NCI-H2227 (cell line): ENCODE data around the gene TFCP2L1.
A peak's percentile ranks its signal among the peaks of the same experiment; 100 is the strongest.
"Not testable (repeated sequence)": the region's sequence is repeated elsewhere in the genome, so short reads cannot be mapped to it uniquely, and the experiment has no call there.

Experiments
- DNase-seq: peaks from one replicate; lab custom pipeline; 2025; ENCODE audit not compliant: unreplicated experiment; lab: John Stamatoyannopoulos, UW

TFCP2L1 gene, protein sequence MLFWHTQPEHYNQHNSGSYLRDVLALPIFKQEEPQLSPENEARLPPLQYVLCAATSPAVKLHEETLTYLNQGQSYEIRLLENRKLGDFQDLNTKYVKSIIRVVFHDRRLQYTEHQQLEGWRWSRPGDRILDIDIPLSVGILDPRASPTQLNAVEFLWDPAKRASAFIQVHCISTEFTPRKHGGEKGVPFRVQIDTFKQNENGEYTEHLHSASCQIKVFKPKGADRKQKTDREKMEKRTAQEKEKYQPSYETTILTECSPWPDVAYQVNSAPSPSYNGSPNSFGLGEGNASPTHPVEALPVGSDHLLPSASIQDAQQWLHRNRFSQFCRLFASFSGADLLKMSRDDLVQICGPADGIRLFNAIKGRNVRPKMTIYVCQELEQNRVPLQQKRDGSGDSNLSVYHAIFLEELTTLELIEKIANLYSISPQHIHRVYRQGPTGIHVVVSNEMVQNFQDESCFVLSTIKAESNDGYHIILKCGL

DNA sequence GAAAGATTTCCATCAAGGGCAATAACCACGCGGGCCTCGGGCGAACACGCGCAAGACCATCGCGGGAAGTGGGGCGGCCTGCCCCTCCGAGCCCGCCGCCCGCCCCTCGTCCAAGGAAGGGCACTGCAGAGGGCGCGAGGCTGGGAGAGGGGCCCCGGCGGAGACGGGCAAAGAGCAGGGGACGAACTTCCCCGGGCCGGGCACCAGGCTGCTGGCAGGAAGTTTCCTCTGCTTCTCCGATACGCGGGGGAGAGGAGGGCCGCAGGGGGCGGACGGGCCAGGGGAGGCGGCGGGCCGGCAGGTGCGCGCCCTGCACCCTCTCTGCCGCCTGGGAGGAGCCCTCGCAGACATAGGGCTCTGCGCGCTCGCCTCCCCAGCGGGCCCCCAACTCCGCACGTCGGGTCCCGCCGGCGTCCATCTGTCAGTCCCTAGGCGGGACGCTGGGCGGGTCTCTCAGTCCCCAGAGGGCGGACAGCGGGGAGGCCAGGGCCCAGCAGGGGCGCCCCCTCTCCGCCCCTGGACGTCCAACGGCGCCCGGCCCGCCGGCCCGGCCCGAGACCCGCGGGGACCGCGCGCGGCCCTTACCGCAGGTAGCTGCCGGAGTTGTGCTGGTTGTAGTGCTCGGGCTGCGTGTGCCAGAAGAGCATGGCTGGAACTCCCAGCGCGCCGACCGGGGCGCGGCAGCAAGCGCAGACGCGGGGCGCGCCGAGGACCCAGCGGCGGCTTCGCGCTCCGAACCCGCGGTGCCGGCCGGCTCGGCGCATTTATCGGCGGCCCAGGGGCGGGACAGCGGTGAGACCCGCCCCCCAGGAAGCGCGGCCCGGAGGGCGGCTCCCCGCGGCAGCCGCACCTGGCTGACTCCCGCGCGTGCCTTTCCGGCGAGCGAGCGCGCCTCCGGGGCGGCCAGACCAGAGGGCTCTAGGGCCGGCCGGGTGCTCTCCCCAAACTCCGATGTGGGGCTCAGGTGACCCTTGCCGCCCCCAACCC lies at the start of gene TFCP2L1:
Gene TFCP2L1 (minus strand): TSS at position 740 of the 987 bp plus-strand sequence. CDS start 93 bp downstream, at position 647.
- DNase-seq: peak; percentile 79

DNA sequence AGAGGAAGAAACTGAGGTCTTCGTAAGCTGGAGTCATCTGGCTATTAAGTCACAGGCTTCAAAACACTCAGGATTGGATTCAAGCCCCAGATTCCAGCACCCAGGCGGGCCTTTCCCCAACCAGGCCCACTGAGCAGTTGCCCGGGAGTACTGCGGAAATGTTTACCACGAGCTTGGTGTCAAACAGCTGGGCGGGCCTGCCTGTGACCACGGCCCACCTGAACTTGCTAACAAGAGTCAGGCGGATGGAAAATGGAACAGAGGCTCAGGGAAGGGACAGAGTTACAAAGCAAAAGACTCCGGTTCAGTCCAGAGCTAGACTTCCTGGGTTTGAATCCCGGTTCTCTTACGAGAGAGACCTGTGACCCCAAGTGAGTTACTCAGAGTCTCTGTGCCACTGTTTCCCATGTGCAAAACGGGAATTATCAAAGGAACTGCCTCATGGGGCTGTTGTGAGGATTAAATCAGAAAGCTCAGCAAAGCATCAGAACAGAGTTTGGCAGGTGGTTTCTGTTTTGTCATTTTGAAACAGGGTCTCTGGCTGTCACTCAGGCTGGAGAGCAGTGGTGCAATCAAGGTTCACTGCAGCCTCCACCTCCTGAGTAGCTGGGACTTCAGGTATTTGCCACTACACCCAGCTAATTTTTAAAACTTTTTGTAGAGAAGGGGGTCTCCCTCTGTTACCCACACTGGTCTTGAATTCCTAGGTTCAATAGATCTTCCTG lies 49.0 kb upstream of the TFCP2L1 start:
- DNase-seq: no peak

DNA sequence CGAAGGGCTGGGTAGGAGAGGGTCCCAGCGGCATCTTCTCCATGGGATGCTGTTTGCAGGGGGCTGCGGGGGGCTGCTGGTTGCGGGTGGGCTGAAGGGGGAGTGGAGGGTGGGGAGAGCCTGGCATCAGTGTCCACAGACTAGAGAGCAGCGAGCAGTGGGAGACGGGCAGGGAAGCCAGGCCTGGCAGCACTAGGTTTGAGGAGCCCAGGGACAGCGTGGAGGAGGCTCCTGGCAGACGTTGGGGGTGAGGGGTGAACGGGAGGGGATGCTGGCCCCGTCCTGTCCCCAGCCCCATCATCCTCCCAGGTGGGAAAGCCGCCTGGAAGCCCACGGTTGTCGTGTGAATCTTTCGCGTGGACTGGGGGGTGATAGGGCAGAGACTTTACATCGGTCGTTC lies 48.2 kb upstream of the TFCP2L1 start:
- DNase-seq: no peak

DNA sequence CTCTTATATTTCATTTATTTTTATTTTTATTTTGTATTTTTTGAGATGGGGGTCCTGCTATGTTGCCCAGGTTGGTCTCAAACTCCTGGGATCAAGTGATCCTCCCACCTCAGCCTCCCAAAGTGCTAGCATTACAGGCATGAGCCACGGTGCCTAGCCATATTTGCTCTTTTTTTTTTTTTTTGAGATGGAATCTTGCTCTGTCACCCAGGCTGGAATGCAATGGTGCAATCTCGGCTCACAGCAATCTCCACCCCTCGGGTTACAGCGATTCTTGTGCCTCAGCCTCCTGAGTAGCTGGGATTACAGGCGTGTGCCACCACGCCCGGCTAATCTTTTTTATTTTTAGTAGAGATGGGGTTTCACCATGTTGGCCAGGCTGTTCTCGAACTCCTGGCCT lies 46.3 kb upstream of the TFCP2L1 start:
- DNase-seq: not testable (repeated sequence)

DNA sequence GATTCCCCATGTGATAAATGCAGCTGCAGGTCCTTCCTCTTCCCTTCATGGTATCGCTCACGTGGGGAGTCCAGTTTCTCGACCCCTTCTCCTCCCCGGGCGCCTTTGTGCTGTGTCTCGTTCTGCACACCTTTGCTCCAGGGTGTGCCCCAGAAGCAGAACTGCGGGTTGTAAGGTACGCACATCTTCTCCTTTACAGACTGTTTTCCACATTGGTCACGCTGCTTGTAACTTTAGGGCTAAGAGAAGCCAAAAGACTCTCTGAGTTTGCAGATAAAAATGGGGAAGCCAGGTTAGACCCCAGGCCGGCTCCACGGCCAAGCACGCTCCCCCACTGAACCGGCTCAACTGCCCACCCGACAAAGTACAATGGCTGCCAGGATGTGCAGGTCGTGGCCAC lies 45.9 kb upstream of the TFCP2L1 start:
- DNase-seq: no peak

DNA sequence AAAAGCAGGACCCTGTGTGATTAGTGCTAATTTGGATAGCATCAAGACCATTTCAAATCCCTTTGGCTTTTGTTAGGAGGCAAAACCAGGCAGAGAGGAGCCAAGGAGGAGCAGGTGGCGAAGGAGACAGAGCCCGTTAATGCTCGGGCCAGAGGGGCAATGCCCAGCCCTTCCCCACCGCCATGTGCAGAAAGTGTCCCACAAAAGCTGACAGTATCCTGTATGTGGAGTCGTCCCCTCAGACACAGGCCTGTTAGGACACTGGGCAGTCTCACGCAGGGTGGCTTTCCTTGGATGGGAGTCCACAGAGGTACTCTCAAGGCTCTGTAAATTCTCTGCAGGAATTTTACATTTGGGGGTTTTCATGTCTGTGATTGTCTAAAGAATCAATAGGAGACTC lies 44.8 kb upstream of the TFCP2L1 start:
- no peak for DNase-seq

DNA sequence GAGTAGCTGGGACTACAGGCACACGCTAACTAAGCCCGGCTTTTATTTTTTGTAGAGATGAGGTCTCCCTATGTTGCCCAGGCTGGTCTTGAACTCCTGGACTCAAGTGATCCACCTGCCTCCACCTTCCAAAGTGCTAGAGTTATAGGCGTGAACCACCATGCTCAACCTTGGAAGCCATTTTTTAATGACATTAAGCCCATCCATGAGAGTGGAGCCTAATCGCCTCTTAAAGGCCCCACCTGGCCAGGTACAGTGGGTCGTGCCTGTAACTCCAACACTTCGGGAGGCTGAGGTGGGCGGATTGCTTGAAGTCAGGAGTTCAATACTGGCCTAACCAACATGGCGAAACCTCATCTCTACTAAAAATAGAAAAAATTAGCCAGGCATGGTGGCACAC lies 41.6 kb upstream of the TFCP2L1 start:
- DNase-seq: no peak

DNA sequence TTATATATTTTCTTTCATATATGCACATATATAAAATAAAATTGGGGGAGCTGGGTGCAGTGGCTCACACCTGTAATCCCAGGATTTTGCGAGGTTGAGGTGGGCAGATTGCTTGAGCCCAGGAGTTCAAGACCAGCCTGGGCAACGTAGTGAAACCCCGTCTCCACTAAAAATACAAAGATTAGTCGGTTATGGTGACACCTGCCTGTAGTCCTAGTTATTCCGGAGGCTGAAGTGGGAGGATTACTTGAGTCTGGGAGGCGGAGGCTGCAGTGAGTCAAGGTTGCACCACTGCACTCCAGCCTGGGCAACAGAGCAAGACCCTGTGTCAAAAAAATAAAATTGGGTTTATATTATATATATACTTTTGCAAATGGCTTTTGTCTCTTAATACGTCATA lies 39.6 kb upstream of the TFCP2L1 start:
- DNase-seq: no peak

DNA sequence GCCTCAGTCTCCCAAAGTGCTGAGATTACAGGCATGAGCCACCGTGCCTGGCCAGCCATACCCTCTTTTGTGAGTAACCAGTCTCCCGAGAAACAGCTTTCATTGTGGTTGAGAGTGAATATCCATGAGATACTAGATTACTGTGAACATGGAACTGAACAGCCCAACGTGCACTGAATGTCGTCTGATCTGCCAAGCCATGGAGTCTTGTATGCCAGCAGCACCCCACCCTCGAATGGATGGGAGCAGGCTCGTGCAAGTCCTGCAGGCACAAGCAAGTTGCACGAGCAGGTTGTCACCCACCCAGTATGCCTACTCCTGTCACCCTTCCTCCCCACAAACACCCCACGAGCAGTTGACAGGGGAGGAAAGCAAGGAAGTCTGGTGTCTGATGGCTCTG lies 36.5 kb upstream of the TFCP2L1 start:
- no peak for DNase-seq

DNA sequence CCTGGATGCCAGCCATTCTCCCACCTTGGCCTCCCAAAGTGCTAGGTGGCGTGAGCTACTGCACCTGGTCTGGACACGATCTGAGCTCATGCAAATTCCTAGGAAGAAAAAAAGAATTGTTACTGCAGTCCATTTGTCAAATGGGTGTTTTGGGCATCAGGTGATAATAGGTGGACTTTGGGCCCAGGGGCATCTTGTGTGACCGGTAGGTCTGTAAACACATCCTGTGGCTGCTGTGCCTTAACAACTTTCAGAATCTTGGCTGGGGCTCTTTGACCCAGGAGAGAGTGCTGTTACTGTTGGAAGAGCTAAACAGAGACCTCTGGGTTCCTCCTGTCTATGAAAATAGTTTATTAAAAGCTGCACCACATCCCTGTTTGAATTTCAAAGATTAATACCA lies 34.9 kb upstream of the TFCP2L1 start:
- DNase-seq: no peak

DNA sequence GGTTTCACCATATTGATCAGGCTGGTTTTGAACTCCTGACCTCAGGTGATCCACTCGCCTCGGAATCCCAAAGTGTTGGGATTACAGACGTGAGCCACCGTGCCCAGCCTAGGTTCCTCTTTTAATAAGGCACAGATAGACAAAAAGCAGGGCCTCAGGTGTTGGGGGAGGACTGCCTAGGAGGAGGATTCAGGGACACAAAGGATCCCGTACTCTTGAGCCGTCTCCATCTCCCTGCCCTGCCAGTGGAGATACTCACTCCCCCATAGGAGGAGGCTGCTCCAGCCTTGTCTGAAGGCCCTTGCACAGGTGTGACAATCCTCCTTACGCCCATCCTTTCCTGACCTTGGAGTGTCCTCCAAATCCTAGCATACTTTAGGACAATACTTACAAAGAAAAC lies 32.0 kb upstream of the TFCP2L1 start:
- no peak for DNase-seq

DNA sequence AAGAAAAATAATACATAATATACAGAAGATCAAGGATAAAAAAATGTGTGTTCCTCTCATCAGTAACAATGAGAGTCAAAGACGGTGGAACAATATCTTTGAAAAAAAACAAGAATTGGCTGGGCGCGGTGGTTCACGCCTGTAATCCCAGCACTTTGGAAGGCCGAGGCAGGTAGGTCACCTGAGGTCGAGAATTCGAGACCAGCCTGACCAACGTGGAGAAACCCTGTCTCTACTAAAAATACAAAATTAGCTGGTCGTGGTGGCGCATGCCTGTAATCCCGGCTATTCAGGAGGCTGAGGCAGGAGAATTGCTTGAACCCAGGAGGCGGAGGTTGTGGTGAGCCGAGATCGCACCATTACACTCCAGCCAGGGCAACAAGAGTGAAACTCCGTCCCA lies 28.7 kb upstream of the TFCP2L1 start:
- DNase-seq: not testable (repeated sequence)

DNA sequence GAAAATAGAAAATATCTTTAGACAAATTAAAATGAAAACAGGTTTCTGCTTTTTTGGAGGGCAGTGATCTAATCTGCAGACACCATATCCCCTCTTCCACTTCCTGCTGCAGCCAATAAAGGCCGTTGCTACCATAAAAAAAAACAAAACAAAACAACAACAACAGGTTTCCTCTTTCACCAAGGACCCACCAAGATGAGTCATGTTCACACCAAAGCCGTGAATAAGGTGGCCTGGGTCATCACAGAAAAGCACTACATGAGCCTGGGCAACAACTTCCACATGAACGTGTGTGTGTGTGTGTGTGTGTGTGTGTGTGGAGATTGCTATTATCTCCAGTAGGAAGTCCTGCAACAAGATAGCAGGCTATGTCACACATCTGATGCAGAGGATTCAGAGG lies 24.8 kb upstream of the TFCP2L1 start:
- no peak for DNase-seq

DNA sequence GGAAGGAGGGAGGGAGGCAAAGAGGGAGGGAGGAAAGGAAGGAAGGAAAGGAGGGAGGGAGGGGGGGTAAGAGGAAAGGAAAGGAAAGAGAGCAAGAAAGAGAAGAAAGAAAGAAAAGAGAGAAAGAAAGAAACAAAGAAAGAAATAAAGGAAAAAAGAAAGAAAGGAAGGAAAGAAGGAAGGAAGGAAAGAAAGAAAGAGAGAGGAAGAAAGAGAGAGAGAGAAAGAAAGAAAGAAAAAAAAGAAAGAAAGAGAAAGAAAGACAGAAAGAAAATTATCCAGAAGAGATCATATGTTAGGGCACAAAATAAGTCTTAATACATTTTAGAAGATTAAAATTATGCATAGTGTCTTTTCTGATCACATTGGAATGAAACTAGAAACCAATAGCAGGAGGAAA lies 24.3 kb upstream of the TFCP2L1 start:
- DNase-seq: no peak

DNA sequence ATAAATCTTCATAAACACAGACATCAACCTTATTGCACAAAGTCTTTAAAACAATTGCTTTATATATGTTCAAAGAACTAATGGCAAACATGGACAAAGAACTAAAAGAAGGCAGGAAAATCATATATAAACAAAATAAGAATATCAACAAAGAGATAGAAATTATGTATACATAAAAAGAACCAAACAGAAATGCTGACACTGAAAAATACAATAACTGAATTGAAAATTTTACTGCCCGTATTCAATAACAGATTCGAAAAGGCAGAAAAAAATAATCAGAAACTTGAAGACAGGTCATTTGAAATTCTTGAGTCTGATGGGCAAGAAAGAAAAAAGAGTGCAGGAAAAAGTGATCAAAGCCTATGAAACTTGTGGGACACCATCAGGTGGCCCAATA lies 22.0 kb upstream of the TFCP2L1 start:
- no peak for DNase-seq

DNA sequence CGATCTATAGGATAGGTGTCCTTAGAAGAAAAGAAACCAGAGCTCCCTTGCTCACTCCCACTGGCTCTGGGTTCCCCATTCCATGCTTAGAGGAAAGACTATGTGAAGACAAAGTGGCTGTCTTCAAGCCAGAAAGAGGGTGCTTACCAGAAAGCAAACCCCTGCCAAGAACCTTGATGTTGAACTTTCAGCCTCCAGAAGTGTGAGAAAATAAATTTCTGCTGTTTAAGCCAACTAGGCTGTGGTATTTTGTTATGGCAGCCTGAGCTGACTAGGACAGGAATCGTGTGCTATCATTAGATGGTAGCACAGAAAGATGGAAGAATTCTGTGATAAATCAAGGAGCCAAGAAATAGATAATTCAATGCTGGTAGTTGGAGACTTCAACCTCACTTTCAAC lies 19.9 kb upstream of the TFCP2L1 start:
- no peak for DNase-seq

DNA sequence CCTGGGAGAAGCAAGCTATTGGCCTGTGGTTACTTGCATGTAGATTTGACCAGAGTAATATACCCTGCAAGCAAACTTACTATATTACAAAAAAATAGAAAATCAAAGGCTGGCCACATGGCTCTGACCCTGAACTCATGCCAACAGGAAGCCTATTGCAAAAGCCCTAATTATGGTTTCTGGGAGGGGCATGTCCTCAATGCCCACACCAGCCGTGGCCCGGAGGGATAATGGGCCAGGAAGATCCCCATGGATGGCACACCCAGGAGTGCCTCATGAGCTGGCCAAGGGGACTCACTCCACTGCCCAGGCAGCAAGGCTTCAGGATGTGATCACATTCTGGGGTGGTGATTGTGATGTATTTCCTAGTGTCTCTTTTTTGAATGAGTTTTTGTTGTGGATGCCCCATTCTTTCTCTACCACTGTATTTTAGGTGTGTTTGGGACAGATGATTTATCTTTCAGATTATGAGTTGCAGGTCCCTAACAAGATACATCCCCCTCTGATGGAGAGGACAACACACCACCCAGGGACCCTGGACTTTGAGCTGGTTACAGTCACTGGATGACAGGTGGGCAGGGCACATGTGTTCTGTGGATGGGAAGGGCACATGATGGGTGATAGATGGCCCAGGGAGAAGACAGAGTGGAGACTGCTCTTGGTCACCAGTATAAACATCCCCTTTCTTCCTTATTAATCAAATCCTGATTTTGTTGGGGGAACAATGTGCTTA lies 18.7 kb upstream of the TFCP2L1 start:
- DNase-seq: no peak

DNA sequence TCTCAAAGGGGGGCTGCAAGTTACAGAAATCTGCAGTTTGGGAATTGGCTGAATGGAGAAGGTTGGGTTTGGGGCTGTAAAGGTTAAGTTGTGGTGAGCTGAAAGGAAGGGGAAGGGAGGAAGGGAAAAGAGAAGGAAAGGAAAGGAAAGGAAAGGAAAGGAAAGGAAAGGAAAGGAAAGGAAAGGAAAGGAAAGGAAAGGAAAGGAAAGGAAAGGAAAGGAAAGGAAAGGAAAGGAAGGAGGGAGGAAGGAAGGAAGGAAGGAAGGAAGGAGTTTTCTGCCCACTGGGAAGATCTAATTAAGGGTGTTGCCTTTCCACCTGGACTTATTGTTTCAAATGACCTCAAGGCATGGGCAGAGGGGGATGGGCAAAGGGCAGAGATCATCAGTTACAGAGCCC lies 16.2 kb upstream of the TFCP2L1 start:
- DNase-seq: not testable (repeated sequence)

DNA sequence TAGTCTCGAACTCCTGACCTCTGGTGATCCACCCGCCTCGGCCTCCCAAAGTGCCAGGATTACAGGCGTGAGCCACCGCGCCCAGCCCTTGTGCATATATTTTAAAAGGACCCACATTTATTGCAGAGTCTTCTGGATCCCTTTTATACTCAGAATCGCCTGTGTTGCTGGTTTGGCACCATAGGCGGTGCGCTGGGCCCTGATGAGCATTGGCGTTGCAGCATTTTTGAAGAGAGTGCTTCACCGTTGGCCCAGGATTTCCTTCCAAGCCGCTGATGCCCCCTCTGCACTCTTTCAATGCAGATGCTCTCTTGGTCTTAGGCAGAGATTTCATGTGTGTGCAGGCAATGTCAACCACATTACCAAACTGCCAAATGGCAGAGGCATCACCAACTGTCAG lies 13.5 kb upstream of the TFCP2L1 start:
- no peak for DNase-seq

DNA sequence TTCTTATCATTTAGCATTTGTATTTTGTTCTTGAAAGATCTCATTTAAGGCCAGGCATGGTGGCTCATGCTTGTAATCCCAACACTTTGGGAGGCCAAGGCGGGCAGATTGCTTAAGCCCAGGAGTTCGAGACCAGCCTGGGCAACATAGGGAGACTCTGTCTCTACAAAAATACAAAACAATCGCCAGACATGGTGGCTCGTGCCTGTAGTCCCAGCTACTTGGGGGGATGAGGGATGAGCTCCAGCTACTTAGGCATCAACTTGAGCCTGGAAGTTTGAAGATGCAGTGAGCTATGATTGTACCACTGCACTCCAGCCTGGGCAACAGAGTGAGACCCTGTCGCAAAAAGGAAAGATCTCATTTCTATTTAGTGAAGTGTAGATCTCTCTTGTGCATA lies 12.9 kb upstream of the TFCP2L1 start:
- DNase-seq: not testable (repeated sequence)
